GM21576 (cell line): ENCODE results near the gene SNX21.
"Not testable (repeated sequence)": the region's sequence is repeated elsewhere in the genome, so short reads cannot be mapped to it uniquely, and the experiment has no call there.

Source experiments
- ATAC-seq: cut with Tn5 transposase; IDR thresholded peaks from one replicate; pipeline ENCODE4 v1.9.1; 2021; ENCODE audit warnings: mild to moderate bottlenecking, moderate library complexity; ENCODE audit not compliant: unreplicated experiment

Gene SNX21, protein sequence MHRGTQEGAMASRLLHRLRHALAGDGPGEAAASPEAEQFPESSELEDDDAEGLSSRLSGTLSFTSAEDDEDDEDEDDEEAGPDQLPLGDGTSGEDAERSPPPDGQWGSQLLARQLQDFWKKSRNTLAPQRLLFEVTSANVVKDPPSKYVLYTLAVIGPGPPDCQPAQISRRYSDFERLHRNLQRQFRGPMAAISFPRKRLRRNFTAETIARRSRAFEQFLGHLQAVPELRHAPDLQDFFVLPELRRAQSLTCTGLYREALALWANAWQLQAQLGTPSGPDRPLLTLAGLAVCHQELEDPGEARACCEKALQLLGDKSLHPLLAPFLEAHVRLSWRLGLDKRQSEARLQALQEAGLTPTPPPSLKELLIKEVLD

DNA sequence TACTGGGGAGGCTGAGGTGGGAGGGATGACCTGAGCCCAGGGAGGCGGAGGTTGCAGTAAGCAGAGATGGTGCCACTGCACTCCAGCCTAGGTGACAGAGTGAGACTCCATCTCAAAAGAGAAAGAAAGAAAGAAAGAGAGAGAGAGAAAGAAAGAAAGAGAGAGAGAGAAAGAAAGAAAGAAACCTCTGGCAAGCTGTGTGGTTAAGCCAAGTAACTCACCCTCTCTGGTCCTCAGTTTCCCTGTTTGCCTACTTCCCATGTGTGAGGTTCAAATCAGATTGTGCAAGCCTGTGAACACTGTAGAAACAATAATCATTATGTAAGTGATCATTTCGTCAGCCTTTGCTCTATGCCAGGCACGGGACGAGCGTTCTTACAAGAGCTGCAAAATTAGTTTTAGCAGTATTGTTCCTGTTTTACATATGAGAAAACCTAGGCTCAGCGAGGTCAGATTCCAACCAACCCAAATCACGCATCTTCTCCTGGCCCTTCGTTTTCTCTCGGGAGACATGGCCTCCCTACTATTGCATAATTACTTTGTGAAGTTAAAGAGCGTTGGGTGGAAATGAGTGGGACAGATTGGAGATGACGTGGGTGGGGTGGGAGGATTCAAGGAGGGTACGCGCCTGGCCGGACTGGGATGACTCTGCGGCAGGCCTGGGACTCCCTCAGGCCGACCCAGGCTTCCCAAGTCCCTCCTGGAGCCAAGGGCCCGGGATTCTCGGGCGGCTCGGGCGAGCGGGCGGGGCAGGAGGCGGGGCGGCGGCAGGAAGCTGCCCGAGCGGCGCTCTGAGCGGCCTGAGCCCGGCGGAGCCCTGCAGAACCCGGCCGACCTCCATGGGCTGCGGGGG is at the start of gene SNX21:
TSS of gene SNX21 (plus strand) at position 770 of the 853 bp plus-strand sequence. CDS start 121 bp downstream, outside the sequence.
- no peak for ATAC-seq

DNA sequence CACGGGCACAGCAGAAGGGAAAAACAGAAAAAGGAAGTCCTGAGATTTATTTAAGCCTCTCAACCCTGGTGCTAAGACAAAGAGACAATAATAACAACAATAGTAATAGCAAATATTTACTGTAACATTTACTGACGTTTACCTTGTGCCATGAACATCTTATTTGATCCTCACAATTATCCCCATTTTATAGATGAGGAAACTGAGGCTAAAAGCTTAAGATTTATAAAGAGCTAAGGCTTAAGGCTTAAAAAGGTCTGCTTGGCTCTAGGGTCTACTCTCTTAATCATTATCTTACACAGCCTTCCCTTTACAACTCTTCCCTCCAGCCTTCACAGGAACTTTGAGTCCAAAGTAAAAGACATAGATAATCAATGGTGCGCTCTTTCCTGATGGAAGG is 45.2 kb upstream of the SNX21 start:
- no peak for ATAC-seq

DNA sequence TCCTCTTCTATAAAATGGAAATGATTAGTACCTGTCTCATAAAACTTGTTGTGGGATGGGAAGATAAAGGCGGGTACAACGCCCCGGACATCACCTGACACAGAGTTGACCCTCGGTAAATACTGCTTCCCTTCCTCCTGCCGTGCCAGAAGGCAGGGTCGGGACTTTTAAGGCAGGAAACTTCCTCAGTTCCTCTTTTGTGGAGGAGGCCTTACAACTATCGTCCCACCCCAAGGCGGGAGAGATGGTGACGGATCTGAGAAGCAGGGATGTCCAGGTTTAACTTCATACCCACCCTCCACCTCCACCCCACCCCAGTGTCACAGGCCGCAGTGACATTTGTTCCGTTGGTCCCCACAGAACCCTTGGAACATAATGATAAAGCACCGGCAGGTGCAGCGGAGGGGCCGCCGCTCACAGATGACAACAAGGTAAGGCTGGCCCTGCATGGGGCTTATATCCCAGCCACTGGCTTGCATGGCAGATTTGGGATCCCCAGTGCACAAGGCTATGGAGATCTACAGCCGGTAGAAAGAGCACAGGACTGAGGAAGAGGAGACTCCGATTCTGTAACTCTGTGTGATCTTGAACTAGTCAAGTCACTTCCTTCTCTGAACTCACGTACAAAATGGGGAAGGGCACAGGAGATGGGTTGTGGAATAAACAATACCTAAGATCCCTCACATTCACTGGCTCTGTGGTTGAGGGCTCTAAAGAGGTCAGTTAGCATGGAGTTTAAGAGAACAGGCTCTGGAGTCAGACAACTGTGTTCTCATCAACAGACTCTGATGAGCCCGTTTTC is 41.1 kb upstream of the SNX21 start:
- ATAC-seq: no peak

DNA sequence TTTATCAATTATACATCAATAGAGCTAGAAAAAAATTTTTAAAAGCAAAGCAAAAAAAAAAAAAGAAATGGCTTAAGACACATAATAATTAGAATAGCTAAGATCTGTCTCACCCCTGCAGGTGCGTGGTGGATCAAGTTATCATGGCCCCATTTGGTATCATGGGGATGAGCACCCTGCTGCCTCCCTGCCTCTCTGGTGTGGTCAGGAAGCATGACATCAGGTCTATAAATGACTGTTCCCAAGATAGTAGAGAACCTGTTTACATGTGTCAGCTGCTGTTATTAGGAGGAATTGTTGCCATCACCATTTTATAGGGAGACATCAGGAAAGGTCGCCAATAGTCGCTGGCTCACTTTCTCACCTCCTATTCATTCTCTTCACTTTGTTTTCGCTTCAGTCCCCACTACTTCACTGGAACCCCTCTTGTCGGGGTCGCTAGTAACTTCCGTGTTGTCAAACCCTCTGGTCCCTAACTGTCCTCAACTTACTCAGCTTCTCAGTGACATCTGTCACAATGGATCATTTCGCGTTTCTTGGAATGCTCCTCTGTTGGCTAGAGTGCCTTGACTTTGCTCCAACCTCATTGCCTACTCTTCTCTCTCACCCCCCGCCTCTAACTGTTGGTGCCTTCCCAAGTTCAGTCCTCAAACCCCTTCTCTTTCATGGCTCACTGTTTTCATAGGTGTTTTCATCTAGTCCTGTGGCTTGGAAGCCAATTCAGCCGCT is 37.1 kb upstream of the SNX21 start:
- ATAC-seq: no peak

DNA sequence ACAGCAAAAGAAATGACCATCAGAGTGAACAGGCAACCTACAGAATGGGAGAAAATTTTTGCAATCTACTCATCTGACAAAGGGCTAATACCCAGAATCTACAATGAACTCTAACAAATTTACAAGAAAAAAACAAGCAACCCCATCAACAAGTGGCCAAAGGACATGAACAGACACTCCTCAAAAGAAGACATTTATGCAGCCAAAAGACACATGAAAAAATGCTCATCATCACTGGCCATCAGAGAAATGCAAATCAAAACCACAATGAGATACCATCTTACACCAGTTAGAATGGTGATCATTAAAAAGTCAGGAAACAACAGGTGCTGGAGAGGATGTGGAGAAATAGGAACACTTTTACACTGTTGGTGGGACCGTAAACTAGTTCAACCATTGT is 36.1 kb upstream of the SNX21 start:
- ATAC-seq: not testable (repeated sequence)

DNA sequence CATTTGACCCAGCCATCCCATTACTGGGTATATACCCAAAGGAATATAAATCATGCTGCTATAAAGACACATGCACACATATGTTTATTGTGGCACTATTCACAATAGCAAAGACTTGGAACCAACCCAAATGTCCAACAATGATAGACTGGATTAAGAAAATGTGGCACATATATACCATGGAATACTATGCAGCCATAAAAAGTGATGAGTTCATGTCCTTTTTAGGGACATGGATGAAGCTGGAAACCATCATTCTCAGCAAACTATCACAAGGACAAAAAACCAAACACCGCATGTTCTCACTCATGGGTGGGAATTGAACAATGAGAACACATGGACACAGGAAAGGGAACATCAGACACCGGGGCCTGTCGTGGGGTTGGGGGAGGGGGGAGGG is 35.6 kb upstream of the SNX21 start:
- ATAC-seq: not testable (repeated sequence)

DNA sequence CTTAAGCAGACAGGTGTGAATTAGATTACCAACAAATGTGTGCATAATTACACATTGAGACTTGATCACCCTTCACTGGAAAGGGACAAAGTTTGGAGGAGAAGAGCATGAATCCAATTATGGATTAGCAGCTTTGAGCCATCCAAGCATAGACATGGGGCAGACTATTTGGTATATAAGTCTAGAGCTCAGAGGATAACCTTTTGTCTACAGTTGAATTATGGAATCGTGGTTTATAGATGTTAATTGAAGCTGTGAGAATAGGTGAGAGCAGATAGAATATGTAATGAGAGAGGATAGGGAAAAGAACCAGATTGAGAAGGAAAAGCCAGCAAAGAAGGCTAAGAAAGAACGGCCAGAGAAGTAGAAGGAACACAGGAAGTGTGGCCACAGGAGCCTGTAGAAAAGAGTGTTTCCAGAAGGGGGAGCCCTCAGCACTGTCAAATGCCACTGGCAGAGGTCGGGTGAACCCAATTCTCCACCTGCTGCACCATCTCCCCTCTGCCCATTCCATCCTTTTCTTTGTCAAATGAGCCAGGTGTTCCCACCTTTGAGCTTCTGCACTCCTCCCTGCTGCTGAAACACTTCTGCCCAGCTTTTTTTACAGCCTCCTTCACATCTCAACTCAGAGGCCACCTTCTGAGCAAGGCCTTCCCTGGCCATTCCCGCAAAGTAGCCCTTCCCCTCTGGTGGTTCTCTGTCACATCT is 34.5 kb upstream of the SNX21 start:
- ATAC-seq: no peak

DNA sequence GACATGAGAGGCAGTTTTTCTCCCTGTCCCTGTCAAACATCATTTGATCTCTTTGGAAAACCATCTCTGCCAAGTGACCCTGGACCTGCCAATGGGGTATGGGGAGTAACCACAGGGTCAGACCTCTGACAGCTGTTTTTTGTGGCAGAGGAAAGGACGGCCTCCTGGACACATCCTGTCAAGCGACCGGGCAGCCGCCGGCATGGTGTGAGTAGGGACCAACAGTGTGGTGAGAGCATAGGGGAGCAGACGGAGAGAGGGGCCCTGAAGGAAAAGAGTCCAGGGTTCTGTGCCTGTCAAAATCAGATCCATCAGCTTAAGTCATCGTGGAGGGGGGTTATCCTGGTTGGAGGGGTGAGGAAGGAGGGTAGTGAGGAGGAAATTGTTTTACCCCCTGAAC is 31.7 kb upstream of the SNX21 start:
- ATAC-seq: no peak

DNA sequence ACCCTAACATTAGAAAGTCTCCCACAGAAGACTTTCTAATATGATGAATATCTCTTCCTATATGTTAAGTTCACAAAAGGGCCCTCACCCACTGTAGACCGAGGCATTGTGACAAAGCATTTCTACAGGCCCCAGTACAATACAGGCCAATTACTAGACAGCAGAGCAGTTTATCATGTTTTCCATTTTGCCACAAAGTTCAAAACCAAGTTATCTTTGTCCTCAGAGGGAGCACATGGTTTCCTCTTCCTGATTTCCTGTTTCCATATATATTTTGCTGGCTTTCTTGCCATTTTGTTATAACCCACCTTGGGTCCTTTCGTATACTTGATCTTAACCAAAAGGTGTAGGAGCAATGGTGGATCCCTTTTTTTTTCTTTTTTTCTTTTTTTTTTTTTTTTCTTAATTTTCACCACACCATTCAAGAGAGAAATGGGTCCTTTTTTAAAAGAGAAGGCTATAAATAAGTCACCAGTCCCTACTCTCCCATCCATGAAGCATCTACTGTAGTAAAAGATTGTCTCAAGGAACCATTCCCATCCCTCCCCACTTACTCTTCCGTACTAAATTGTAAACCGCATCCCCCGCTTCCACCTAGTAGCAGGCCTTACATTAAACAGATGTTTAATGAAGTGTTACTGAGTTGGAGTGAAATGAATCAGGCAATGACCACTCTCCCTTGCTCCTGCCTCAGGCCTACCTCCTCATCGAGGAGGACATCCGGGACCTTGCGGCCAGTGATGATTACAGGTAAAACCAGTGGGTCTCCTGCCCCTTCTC is 23.2 kb upstream of the SNX21 start:
- no peak for ATAC-seq

DNA sequence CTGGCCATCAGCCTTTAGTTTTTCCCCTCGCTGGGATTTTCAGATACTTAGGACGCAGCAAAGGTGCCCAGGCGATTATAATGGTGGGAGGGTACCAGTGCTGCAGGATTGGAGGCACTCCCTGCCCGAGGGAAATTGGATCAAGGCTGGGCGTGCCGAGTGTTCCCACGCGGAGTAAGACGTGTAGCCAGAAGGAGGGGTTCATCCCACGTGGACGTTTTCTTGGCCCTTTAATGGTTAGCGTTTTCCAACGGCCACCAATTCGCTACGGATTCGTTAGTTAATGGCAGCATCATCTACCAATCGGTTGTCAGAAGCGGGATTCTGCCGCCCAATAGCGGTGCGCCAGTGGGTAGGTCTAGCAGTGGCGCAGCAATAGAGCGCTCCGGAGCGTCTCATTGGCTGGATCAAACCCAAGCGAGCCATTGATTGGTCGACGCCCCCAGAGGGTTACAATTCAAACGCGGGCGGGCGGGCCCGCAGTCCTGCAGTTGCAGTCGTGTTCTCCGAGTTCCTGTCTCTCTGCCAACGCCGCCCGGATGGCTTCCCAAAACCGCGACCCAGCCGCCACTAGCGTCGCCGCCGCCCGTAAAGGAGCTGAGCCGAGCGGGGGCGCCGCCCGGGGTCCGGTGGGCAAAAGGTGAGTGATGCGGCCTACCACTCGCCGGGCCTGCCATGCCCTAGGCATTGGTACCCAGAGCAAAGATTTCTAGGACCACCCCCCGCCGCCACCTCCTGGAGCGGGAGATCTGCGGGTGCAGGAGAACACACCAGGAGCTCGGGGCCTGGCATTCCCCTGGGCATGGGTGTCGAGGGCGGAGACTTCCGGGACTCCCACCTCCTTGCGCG is 21.2 kb upstream of the SNX21 start, which contains the start of gene UBE2C:
TSS of gene UBE2C (plus strand) at position 488 of the 849 bp plus-strand sequence. CDS start at position 540, 52 bp downstream.
- ATAC-seq: peak; percentile 96

DNA sequence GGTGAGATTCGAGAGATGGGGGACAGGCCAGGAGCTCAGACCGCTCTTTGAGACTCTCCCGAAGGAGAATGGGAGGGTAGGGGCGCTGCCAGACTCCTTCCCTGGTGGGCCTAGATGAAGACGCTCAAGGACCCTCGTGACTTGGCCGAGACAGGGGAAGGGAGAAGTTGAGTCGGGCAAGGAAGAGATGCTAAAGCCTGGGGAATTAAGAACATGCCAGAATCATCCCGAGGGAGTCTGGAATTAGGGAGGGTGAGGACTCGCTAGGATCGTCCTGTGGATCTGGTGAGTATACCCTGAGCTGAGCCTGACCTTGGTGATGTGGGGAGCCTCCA is 20.6 kb upstream of the SNX21 start:
- peak; percentile 7 for ATAC-seq

DNA sequence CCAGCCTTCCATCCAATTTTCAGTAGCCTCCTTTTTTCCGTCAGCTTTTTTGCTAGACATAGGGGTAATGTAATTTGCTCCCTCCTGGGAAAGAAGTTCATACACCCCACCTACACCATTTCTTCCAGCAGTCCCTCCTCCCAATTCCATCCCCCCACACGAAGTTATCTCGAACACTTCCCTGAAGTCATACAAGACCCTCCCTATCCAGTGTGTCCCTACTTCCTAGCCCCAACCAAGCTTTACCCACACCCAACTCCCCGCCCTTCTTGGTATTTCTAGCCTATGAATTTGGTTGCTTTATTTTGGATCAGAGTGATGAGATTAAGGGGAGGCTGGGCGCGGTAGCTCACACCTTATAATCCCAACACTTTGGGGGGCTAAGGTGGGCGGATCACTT is 20.1 kb upstream of the SNX21 start:
- no peak for ATAC-seq

DNA sequence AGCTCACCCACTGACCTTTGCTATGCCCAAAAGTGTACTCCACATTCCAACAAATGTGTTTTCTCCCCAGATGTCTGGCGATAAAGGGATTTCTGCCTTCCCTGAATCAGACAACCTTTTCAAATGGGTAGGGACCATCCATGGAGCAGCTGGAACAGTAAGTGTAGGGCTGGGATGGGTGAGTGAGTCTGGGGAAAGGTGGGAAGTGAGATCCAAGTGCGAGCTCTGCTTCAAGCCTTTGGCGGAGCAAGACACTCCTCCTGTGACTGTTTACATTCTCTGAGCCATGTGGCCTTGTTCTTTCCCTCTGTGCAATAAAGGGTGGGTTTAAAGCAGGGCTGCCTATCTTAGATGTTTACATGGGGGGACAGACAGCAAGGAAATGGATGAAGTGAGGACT is 19.3 kb upstream of the SNX21 start:
- no peak for ATAC-seq

DNA sequence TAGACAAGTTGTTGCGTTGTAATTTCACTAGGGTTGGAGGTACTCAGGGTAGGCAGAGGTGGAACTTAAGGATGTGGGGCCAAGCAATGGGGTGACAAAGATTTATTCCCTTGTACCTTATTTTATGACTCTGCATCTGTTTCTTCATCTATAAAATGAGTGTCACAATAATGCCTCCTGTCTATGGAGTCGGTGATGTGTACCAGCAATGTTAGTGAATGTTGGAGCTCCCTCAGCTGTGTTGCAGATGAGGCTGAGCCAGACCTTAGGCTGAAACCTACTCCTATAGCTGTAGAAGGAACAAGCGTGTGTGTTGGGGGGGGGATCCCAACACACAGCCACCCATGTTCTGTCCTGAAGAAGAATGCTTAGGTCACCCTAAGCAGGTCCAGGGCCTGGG is 16.6 kb upstream of the SNX21 start:
- ATAC-seq: no peak

DNA sequence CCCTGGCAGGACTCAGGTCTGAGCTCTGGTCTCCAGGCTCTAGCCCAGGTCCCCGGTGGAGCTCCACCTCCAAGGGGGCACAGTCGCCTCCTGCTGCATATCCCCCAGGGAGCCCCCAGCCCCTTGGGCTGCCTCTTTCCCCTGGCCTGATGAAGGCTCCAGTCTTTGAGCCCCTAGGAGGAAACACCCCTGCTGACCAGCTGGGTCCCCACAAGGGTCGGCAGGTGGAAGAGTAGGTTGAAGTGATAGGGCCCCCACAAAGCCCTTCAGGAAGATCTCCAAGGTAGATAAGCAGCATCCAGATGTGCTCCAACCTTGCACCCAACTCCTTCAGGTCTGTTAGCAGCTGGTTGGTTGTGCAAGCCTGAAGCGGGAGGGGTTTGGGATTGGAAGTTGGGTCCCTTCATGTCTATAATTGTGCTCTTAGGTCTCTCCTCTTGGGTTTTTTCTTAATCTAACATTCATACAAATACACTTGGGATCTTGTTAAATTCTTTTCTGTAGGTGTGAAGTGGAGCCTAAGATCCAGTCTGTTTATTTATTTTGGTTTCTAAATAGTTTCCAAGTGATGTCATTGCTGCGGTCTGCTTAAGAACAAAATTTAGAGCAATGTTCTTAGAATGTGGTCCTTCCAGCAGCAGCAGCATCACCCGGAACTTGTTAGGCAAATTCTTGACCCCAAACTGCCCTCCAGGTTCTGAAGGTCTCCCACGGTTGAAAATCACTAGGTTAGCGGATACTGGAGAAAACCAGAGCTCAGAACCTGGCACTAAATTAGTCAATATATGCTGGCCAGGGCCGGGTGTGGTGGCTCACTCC is 16.0 kb upstream of the SNX21 start:
- ATAC-seq: no peak

DNA sequence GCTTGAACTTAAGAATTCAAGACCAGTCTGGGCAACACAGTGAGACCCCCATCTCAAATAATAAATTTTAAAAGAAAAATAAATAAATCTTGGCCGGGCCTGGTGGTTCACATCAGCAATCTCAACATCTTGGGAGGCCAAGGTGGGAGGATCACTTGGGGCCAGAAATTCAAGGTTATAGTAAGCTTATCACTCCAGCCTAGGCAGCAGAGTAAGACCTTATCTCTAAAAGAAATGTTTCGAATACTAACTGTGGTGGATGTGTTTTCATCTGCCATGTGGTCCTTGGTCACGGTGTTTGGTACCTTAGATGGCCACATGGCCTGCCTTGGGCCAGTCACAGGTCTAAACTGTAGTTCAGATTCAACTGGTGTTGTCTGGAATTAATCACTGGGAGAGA is 15.4 kb upstream of the SNX21 start:
- no peak for ATAC-seq

DNA sequence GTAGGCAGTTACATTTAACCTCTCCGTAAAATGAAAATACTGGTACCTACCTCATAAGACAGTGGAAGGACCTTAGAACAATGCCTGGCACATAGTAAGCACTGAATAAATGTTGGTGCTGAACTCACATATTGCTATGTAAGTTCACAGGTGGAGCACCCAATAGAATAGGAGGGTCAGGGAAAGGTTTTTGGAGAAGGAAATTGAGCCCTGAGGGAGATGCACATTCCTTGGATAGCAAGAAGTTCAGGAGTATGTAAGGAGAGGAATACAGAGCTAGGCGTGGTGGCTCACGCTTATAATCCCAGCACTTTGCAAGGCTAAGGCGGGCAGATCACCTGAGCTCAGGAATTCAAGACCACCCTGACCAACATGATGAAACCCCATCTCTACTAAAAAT is 14.1 kb upstream of the SNX21 start:
- ATAC-seq: no peak
